PC-3 (cell line): Measurements from ENCODE around the gene LMBR1. TPM values are rescaled to one million over a fixed set of nuclear protein-coding genes. Genes with fewer than 3 reads are reported as not detected.

ENCODE experiments used
- ATAC-seq: fragments of 200-7000 bp; cut with Tn5 transposase; 2 replicates; pipeline ENCODE4 v1.9.1; 2020; ENCODE audit warnings: mild to moderate bottlenecking, moderate library complexity
- BruUV-seq: library from RNA; stranded (reverse); fragments of 400-500 nt; replicated peaks from 2 replicates; lab custom pipeline; 2021; lab: Mats Ljungman, UMichigan
- CTCF ChIA-PET: fragments of 300-600 bp; sonication (Branson Sonifier 250); formaldehyde crosslinking; loops from one replicate; lab custom pipeline; 2022; ENCODE audit warnings: antibody characterized with exemption; lab: Charles Lee
- POLR2A ChIA-PET: fragments of 300-600 bp; sonication (Branson Sonifier 250); formaldehyde crosslinking; loops from one replicate; lab custom pipeline; 2022; ENCODE audit warnings: antibody characterized with exemption; ENCODE audit not compliant: unreplicated experiment; lab: Charles Lee
- DNase-seq: peaks from one replicate; pipeline ENCODE4 v3.0.0-alpha.2; 2015
- H2AFZ ChIP-seq: fragments of 300-600 bp; sonication (generic); 2 replicates; pipeline ENCODE4 v1.6.0; 2016; ENCODE audit warnings: antibody characterized with exemption, low read length
- H3F3A ChIP-seq: fragments of 300-600 bp; sonication (generic); one replicate; pipeline ENCODE4 v1.6.0; 2017; ENCODE audit warnings: antibody characterized with exemption, low read length, control low read depth, mild to moderate bottlenecking; ENCODE audit not compliant: unreplicated experiment
- H3K27ac ChIP-seq: fragments of 300-600 bp; sonication (generic); 2 replicates; pipeline ENCODE4 v1.5.1; 2016; ENCODE audit warnings: mild to moderate bottlenecking, low read length
- H3K27me3 ChIP-seq: fragments of 300-600 bp; sonication (generic); 2 replicates; pipeline ENCODE4 v1.6.1; 2016; ENCODE audit warnings: low read length, mixed read lengths
- H3K36me3 ChIP-seq: fragments of 300-600 bp; sonication (generic); 2 replicates; pipeline ENCODE4 v1.6.1; 2016; ENCODE audit warnings: low read depth, mixed run types, low read length, mixed read lengths
- H3K4me1 ChIP-seq: fragments of 300-600 bp; sonication (generic); 2 replicates; pipeline ENCODE4 v1.5.1; 2016; ENCODE audit warnings: low read length; ENCODE audit not compliant: insufficient read depth
- H3K4me2 ChIP-seq: fragments of 300-600 bp; sonication (generic); 2 replicates; pipeline ENCODE4 v1.6.0; 2016; ENCODE audit warnings: low read length
- H3K4me3 ChIP-seq: fragments of 300-600 bp; sonication (generic); 2 replicates; pipeline ENCODE4 v1.5.1; 2016; ENCODE audit warnings: mild to moderate bottlenecking, low read length, mixed read lengths
- H3K79me2 ChIP-seq: fragments of 300-600 bp; sonication (generic); 2 replicates; pipeline ENCODE4 v1.6.1; 2017; ENCODE audit warnings: low read length, mixed read lengths
- H3K9ac ChIP-seq: fragments of 300-600 bp; sonication (generic); 2 replicates; pipeline ENCODE4 v1.6.0; 2016; ENCODE audit warnings: mild to moderate bottlenecking, low read length
- H3K9me2 ChIP-seq: fragments of 300-600 bp; sonication (generic); replicated peaks from 2 replicates; pipeline ENCODE4 v1.6.1; 2016; ENCODE audit warnings: mixed run types, low read length, mixed read lengths
- H3K9me3 ChIP-seq: fragments of 300-600 bp; sonication (generic); 2 replicates; pipeline ENCODE4 v1.6.1; 2016; ENCODE audit warnings: low read length, mixed read lengths
- H4K20me1 ChIP-seq: fragments of 300-600 bp; sonication (generic); 2 replicates; pipeline ENCODE4 v1.6.1; 2016; ENCODE audit warnings: low read length, mixed read lengths
- CTCF ChIP-seq: fragments of 300-600 bp; sonication (generic); conservative IDR thresholded peaks from 2 replicates; pipeline ENCODE4 v1.5.1; 2017; ENCODE audit warnings: antibody characterized with exemption, low read depth, mild to moderate bottlenecking, low read length
- EZH2 ChIP-seq: fragments of 300-600 bp; sonication (generic); IDR thresholded peaks from one replicate; pipeline ENCODE4 v1.6.1; 2017; ENCODE audit warnings: antibody characterized with exemption, mild to moderate bottlenecking, low read length; ENCODE audit not compliant: unreplicated experiment
- EZH2phosphoT487 ChIP-seq: fragments of 300-600 bp; sonication (generic); IDR thresholded peaks from 2 replicates; pipeline ENCODE4 v1.6.1; 2018; ENCODE audit warnings: mild to moderate bottlenecking, antibody characterized with exemption, low read length, borderline replicate concordance
- intact Hi-C: fragments of 100-400 bp; cut with micrococcal nuclease; formaldehyde crosslinking; loops from 2 replicates; pipeline ENCODE4 v1.9.0; 2023
- total RNA-seq: library from RNA; depleted of rRNA; stranded (reverse); fragments of >200 nt; gene quantifications from 2 replicates; pipeline ENCODE4 v1.2.3, GENCODE V29; 2014

The LMBR1 gene
- total RNA-seq, 1 experiment from 2014 or later, result 61.7 TPM

- Histone ChIP-seq H4K20me1 (no peaks in the 10 kb centered on the region), H3K4me1 (no peaks in the 10 kb centered on the region), H3K79me2 (no peaks in the 10 kb centered on the region), H3K9me2 (no peaks in the 10 kb centered on the region), H3F3A (no peaks in the 10 kb centered on the region), H3K4me3 (no peak overlapping the region), H2AFZ (no peak overlapping the region), H3K9ac (no peak overlapping the region), H3K9me3 (no peaks in the 10 kb centered on the region), H3K27ac (no peak overlapping the region), H3K27me3 (no peaks in the 10 kb centered on the region), H3K36me3 (no peaks in the 10 kb centered on the region; the same call in 1 of the 2 replicates), H3K4me2 (no peak overlapping the region)
- BruUV-seq, result no TSS peak
- intact Hi-C loops, result no loop called here
- DNase-seq (no peak), ATAC-seq (no peak)
- POLR2A ChIA-PET, result no interaction called here
- CTCF ChIA-PET, result no interaction called here
- no peak for TF ChIP-seq EZH2phosphoT487
- TF ChIP-seq EZH2, result no peak
- TF ChIP-seq CTCF, result no peak
These were observed 100.4 kb downstream of the LMBR1 start for GRCh38 chr7:156792611-156793010.

GRCh38 chr7:156791241-156791640, 101.7 kb downstream of the LMBR1 start:
- no peak overlapping the region for H3K9ac ChIP-seq
- H3K4me3 ChIP-seq, result no peak overlapping the region
- no TSS peak for BruUV-seq
- H3K9me2 ChIP-seq, result no peaks in the 10 kb centered on the region
- H3K27me3 ChIP-seq, result no peaks in the 10 kb centered on the region
- no peak for DNase-seq
- no peak for TF ChIP-seq EZH2
- TF ChIP-seq CTCF, result no peak
- no peak for TF ChIP-seq EZH2phosphoT487
- no peak for ATAC-seq
- no peaks in the 10 kb centered on the region for H4K20me1 ChIP-seq
- ChIA-PET POLR2A (no interaction called here), CTCF (no interaction called here)
- no peaks in the 10 kb centered on the region; the same call in 1 of the 2 replicates for H3K36me3 ChIP-seq
- H3K9me3 ChIP-seq, result no peaks in the 10 kb centered on the region
- intact Hi-C loops, result no loop called here
- H3K79me2 ChIP-seq, result no peaks in the 10 kb centered on the region
- no peak overlapping the region for H3K4me2 ChIP-seq
- H3K27ac ChIP-seq, result no peak overlapping the region
- no peaks in the 10 kb centered on the region for H3K4me1 ChIP-seq
- no peaks in the 10 kb centered on the region for H3F3A ChIP-seq
- no peak overlapping the region for H2AFZ ChIP-seq

GRCh38 chr7:156790264-156790663, 102.7 kb downstream of the LMBR1 start:
- no TSS peak for BruUV-seq
- Histone ChIP-seq H3K4me1 (no peaks in the 10 kb centered on the region), H2AFZ (no peak overlapping the region), H3K9me3 (no peaks in the 10 kb centered on the region), H3K27me3 (no peaks in the 10 kb centered on the region), H4K20me1 (no peaks in the 10 kb centered on the region), H3K36me3 (no peaks in the 10 kb centered on the region; the same call in 1 of the 2 replicates), H3K4me3 (no peak overlapping the region), H3K9ac (no peak overlapping the region), H3K27ac (no peak overlapping the region), H3F3A (no peaks in the 10 kb centered on the region), H3K79me2 (no peaks in the 10 kb centered on the region), H3K4me2 (no peak overlapping the region), H3K9me2 (no peaks in the 10 kb centered on the region)
- POLR2A ChIA-PET, result no interaction called here
- intact Hi-C loops, result no loop called here
- DNase-seq, result no peak
- CTCF ChIA-PET, result no interaction called here
- peak; percentile 13; the same call in 1 of the 2 replicates for ATAC-seq
- no peak for TF ChIP-seq EZH2
- no peak for TF ChIP-seq EZH2phosphoT487
- TF ChIP-seq CTCF, result no peak
